ENCODE data around the gene APOB.

APOB gene

DNA sequence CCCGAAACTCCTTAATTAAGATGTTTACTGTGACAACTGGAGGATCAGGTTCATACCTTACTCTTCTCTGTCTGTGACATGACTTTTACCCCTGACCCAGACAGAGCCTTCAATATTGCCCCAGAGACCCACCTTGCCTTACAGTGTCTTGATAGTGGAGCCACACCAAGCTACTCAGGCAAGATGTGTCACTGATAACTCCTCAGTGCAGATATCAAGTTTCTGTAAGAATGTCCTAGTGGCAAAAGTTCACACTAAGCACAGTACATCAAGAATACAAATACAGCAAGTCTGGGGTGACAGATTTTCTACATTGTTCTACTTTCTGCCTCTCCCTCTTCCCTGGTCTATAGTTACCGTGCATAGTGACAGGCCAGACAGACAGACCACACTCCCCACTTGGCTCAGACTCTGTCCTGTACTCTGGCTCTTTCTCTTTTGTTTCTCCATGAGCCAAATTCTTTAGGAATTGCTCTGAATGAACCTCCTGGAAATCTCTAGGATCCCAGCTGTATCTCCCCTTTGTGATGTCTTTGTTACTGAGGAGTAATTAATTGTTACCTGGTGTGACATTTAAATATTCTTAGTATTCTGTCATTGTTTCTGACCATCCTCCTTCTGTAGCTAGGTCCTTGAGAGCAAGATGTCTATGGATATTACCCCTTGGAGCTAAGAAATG, 24.1 kb upstream of the APOB start:
- no peak for TF ChIP-seq TAF1 (IDR thresholded peaks at IDR 0.05; ENCODE audit: borderline replicate concordance, insufficient read depth, low read length)
- no peak for TF ChIP-seq POLR2AphosphoS5 (IDR thresholded peaks at IDR 0.05; ENCODE audit: low read depth, low read length)
- no peak for TF ChIP-seq FOXP2 (optimal IDR thresholded peaks at IDR 0.05; ENCODE audit: borderline replicate concordance, extremely low read depth, extremely low read length, insufficient read depth)
- TF ChIP-seq SIN3A (IDR thresholded peaks at IDR 0.05; ENCODE audit: borderline replicate concordance, insufficient read depth, low read length): no peak
- no peak for TF ChIP-seq REST (IDR thresholded peaks at IDR 0.05; ENCODE audit: insufficient read depth in 1 of 2, low read depth in 2 of 2, low read length in 2 of 2)

GRCh38 chr2:21067125-21067524, 23.3 kb upstream of the APOB start:
- TF ChIP-seq TAF1 (IDR thresholded peaks at IDR 0.05; ENCODE audit: borderline replicate concordance, insufficient read depth, low read length) (no peak), POLR2AphosphoS5 (IDR thresholded peaks at IDR 0.05; ENCODE audit: low read depth, low read length) (no peak), FOXP2 (optimal IDR thresholded peaks at IDR 0.05; ENCODE audit: borderline replicate concordance, extremely low read depth, extremely low read length, insufficient read depth) (no peak)

GRCh38 chr2:21059885-21060610, 16.2 kb upstream of the APOB start:
- TF ChIP-seq TAF1 (IDR thresholded peaks at IDR 0.05; ENCODE audit: borderline replicate concordance, insufficient read depth, low read length) (no peak), FOXP2 (optimal IDR thresholded peaks at IDR 0.05; ENCODE audit: borderline replicate concordance, extremely low read depth, extremely low read length, insufficient read depth) (no peak), REST (IDR thresholded peaks at IDR 0.05; ENCODE audit: insufficient read depth in 1 of 2, low read depth in 2 of 2, low read length in 2 of 2) (no peak), POLR2AphosphoS5 (IDR thresholded peaks at IDR 0.05; ENCODE audit: low read depth, low read length) (no peak), SIN3A (IDR thresholded peaks at IDR 0.05; ENCODE audit: borderline replicate concordance, insufficient read depth, low read length) (no peak)

DNA sequence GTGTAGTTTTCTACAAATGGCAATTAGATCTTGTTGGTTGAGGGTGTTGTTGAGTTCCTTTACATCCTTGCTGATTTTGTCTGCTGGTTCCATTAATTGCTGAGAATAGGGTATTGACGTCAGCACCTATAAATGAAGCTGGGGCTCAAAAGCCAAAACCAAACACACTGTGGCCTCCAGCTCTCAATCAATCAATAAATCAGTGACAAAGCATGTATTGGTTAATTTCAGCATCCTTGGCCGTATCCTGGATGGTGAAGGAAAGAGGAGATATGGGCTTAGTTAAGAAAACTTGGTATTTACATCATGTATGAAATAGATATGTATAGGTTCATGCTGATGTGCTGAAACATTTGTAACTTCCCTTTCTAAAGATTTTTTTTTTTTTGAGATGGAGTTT, 13.2 kb upstream of the APOB start:
- TF ChIP-seq POLR2AphosphoS5 (IDR thresholded peaks at IDR 0.05; ENCODE audit: low read depth, low read length) (no peak), REST (IDR thresholded peaks at IDR 0.05; ENCODE audit: insufficient read depth in 1 of 2, low read depth in 2 of 2, low read length in 2 of 2) (no peak), TAF1 (IDR thresholded peaks at IDR 0.05; ENCODE audit: borderline replicate concordance, insufficient read depth, low read length) (no peak), FOXP2 (optimal IDR thresholded peaks at IDR 0.05; ENCODE audit: borderline replicate concordance, extremely low read depth, extremely low read length, insufficient read depth) (no peak)

- TF ChIP-seq REST (IDR thresholded peaks at IDR 0.05; ENCODE audit: insufficient read depth in 1 of 2, low read depth in 2 of 2, low read length in 2 of 2): no peak
- TF ChIP-seq POLR2AphosphoS5 (IDR thresholded peaks at IDR 0.05; ENCODE audit: low read depth, low read length): no peak
- TF ChIP-seq TAF1 (IDR thresholded peaks at IDR 0.05; ENCODE audit: borderline replicate concordance, insufficient read depth, low read length): no peak
- TF ChIP-seq SIN3A (IDR thresholded peaks at IDR 0.05; ENCODE audit: borderline replicate concordance, insufficient read depth, low read length): no peak
- TF ChIP-seq FOXP2 (optimal IDR thresholded peaks at IDR 0.05; ENCODE audit: borderline replicate concordance, extremely low read depth, extremely low read length, insufficient read depth): no peak
Observed at GRCh38 chr2:21055879-21056790, 12.3 kb upstream of the APOB start.
